HG02973 (cell line): ENCODE data around the gene WNK4.
"Not testable (repeated sequence)": the region's sequence is repeated elsewhere in the genome, so short reads cannot be mapped to it uniquely, and the experiment has no call there.

Experiments
- ATAC-seq: cut with Tn5 transposase; IDR thresholded peaks from one replicate; pipeline ENCODE4 v1.9.1; 2021; ENCODE audit warnings: moderate library complexity; ENCODE audit not compliant: unreplicated experiment

WNK4 gene

DNA sequence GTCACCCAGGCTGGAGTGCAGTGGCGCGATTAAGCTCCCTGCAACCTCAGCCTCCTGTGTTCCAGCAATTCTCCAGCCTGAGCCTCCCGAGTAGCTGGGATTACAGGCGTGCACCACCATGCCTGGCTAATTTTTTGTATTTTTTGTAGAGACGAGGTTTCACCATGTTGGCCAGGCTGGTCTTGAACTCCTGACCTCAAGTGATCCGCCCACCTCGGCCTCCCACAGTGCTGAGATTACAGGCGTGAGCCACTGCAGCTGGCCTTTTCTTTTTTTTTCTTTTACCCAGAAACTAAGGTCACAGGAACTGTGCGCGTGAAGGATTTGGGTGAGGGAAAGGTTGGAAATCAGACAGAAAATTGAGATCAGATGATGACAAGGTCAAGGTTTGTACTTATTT lies 10.4 kb upstream of the WNK4 start:
- ATAC-seq = not testable (repeated sequence)

DNA sequence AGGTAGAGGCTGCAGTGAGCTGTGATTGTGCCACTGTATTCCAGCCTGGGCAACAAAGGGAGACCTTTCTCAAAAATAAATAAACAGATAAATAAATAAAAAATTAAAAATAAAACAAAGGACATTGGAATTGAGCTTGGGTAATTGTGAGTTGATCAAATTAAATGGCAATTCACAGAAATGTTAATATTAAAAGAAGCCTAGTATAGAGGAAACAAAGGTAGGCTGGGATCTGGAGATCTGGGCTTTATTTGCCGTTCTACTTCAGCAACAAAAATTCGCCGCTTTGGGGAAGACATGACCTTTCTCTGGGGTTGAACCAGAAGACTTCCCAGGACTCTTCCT lies 7.5 kb upstream of the WNK4 start:
- no peak for ATAC-seq

DNA sequence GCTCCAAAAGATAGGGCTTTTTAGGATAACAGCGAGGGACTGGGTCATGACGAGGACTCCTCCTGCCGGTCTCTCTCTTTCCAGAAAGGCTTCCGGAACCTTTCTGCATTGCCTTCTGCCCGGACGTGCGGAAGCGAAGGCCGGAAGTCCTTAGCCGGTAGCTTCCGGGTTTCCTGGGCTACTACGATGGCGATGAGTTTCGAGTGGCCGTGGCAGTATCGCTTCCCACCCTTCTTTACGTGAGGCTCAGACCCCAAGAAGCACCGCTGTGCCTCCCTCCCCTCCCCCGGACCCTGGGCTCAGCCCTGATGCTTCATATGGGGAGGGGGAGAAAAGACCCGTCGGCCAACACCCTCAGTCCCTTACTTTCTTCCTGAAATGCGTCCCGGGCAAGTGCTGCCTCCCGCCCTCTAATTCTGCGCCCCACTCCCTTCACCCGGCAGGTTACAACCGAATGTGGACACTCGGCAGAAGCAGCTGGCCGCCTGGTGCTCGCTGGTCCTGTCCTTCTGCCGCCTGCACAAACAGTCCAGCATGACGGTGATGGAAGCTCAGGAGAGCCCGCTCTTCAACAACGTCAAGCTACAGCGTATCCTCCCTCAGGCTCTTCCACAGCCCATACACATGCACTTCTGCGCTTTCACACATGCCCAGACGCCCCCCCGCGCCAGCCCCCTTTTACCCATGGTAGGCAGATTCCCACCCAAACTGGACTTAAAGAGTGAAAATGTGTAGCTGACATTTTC lies 6.9 kb upstream of the WNK4 start, which contains the start of gene VPS25:
Gene VPS25, plus strand, starts transcription at position 160 of the 746 bp plus-strand sequence. Its CDS starts 27 bp downstream, at position 187.
- ATAC-seq = peak; percentile 71

DNA sequence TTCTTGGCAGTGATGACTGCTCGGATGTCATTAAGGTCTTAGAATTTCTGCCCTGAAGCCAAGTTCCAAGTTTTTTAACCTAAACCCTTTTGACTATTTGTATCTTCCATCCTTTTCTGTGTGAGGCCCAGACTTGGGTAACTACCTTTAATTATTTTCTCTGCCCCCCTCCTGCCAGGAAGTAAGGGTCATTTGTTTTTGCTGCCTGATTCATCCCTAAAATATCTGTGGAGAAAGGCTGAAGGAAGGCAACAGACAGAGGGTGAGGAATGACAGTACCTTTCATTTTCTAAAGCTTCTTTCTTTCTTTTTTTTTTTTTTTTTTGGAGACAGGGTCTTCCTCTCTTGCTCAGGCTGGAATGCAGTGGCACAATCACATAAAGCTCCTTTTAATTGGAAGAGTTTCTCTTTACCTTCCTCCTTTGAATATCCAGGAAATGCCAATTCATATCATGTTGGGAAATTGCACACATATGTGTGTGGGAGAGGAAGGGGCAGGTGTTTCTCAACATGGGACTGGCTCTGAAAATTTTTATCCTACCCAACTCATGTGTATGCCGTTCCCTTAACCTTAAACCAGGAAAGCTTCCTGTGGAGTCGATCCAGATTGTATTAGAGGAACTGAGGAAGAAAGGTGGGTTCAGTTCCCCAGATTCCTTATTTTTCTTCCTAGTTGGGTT lies 6.2 kb upstream of the WNK4 start:
- no peak for ATAC-seq

DNA sequence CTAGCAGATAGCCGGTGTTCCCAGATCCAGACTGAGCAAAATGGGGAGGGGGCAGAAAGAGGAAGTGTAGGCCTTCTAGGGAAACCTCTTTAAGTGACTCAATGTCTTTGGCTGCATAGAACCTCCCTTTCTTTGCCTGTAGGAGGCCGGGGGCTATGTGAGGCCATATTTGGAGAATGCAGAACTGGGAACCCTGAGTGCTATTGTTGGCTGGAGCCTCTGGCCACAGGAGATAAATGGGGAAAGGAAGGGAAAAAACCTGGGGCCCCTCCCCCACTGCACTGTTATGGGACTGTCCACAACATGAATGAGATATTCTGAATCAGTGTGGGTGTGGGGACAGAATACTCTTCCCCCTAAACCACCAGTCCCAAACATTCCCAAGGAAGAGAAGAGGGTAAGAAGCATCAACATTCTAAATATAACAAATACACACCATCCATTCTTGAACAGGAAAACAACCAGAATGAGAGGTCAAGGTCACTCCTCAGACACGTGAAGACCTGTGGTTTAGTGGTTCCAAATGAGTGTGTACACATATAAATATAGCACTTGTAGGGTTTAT lies 4.8 kb upstream of the WNK4 start:
- ATAC-seq = no peak

DNA sequence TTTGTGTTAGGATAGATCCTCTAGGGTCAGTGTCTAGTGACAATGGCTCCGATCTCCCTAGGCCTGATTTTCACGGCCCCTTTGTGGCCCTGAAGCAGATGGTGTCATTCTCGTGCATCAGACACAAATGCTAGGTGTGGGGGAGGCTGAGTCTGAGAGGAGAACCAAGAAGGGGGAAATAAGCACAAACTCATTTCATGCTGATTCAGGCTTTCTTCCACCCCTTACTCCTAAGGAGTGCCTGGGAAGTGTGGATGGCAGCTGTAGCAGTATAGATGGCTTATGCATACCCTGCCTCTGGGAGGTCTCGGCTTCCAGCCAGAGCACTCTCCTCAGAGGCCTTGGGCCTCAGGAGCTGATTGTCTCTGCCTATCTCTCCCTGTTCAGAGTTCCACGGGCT lies 1.8 kb upstream of the WNK4 start:
- ATAC-seq = no peak

DNA sequence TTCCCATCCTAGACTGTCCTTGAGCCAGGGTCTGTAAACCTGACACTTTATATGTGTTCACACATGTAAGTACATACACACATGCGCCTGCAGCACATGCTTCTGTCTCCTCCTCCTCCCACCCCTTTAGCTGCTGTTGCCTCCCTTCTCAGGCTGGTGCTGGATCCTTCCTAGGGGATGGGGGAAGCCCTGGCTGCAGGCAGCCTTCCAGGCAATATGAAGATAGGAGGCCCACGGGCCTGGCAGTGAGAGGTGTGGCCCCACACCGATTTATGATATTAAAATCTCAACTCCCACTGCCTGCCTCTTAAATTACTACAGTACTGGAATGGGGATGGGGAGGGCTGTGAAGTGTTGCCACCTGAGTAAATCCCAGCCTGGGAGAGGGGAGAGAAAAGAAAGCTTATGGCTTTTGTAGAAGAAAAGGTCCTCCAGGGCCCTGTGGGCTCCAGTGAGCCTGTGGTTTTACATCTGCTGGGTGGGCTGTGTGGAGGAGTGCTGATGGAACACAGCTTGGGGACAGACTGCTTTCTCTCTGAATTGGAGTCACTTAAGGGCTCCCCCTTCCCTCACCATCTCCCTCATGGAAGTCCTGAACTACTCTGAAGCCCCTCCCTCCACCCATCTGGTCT lies 990 bp upstream of the WNK4 start:
- ATAC-seq = no peak

DNA sequence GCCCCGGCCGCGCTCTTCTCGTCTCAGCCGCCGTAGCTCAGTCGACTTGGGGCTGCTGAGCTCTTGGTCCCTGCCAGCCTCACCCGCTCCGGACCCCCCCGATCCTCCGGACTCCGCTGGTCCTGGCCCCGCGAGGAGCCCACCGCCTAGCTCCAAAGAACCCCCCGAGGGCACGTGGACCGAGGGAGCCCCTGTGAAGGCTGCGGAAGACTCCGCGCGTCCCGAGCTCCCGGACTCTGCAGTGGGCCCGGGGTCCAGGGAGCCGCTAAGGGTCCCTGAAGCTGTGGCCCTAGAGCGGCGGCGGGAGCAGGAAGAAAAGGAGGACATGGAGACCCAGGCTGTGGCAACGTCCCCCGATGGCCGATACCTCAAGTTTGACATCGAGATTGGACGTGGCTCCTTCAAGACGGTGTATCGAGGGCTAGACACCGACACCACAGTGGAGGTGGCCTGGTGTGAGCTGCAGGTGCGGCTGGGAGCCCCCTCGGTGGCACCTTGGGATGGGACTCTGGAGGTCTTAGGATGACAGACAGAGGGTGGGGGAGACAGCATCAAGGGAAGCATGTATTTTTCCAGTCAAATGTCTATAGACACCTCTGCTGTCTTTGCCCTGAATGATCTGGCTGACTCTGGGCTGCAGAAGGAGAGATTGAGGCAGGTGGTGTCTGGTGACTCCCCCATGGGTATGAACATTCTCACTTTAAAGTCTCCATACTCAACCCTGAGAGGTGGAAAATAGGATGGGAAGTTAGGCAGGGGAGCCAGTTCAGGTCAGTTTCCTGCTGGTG lies 635 bp downstream of the WNK4 start:
- ATAC-seq = no peak

DNA sequence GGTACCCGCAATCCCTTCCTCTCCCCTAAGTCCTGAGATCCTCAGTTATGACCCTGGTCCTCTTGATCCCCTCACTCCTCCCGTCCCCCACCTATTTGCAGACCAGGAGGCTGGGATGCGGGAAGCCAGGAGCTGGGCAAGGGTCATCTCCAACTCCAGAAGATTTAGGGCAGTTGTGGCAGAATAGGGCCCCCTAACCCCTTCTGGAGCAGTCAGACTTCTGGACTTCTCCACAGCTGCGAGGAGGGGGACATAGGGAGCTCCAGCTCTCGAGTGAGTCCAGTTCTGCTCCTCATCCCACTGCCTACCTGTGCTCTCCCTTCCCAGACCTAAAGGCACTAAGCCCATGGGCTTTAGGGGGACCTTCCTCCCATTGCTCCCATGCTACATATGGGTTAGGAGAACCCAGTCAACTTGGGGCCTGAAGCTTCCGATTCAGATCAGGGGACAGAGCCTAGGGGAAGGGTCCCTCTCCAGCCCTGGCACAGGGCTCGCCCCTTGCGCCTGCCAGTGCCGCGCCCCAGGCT lies 1.3 kb downstream of the WNK4 start:
- ATAC-seq = no peak

DNA sequence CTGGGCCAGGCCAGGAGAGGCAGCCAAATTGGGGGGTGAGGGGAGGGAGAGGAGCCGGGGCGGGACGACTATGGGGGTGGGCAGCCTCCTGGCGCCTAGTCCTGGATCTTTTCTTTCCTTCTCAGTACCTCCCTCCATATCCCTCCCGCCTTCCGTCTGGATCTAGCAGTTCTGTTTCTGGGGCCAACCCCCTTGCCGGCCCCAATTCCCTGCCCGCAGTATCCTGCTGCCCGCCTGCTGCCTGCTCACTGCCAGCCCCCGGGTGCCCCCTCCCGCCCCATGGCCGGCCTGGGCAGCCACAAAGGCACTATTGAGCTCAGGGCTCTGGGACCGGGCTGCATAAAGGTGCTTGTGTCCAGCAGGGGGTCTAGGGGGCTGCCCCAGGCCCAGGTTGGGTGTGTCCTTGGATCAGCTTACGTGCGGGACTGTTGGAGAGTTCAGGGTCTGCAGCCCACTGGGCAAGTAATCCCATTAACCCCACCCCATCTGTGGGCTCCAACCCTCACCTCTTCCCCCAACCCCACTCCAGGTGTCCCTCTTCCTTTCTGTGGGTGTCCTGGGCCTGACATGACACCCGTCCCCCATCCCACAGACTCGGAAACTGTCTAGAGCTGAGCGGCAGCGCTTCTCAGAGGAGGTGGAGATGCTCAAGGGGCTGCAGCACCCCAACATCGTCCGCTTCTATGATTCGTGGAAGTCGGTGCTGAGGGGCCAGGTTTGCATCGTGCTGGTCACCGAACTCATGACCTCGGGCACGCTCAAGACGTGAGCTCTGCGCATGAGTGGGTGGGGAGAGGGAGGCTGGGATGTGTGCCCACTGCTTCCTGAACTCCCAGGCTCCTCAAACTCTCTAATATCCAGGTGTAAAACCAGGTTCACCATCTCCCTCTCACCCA lies 2.0 kb downstream of the WNK4 start:
- no peak for ATAC-seq

DNA sequence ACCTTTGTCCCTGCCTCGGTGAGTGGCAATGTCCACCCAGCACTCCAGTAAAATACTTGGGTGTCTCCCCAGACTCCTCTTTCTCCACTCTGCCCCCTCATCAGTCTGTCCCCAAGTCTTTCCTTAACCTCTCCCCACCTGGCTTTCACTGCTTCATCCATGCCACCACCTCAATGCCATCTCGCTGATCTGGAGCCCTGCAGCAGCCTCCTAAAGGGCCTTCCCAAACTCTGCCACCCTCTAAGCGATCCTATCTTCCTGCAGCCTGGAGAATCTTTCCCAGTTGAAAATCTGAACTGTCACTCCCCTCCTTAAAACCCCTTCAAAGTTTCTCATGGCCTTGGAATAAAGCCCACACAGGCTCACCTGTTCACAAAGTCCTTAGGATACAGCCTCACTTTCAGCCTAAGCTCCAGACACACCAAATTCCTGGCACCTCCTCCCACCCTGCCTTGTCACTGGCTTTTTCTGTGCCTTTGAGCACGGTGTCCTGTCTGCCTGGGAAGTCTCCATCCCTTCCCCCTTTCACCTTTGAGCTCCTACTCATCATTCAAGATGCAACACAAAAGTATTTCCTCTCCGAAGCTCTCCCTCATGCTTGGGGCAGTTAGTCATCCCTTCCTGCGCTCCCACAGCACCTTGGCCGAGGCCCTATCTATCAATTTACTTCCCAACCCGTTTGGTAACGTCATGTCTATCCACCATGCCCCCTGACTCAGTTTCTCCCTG lies 2.8 kb downstream of the WNK4 start:
- ATAC-seq = no peak

DNA sequence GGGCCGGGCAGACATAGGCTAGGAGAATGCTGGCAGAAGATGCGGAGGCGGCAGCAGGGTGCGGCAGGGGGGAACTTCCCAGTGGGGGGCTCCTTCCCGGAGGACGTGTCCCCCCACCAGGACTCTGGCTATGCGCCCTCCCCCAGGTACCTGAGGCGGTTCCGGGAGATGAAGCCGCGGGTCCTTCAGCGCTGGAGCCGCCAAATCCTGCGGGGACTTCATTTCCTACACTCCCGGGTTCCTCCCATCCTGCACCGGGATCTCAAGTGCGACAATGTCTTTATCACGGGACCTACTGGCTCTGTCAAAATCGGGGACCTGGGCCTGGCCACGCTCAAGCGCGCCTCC lies 3.4 kb downstream of the WNK4 start:
- ATAC-seq = no peak

DNA sequence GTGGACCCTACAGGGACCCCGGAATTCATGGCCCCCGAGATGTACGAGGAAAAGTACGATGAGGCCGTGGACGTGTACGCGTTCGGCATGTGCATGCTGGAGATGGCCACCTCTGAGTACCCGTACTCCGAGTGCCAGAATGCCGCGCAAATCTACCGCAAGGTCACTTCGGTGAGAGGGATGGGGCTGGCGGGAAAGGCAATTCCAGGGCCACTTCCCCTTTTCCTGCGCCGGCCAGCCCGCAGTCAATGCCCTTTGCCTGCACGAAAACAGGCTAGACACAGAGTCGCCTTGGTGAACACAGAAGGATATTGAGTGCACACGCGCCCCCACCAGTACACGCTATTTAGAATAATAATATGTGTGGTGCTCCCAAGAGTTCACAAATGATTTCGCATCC lies 4.0 kb downstream of the WNK4 start:
- no peak for ATAC-seq

DNA sequence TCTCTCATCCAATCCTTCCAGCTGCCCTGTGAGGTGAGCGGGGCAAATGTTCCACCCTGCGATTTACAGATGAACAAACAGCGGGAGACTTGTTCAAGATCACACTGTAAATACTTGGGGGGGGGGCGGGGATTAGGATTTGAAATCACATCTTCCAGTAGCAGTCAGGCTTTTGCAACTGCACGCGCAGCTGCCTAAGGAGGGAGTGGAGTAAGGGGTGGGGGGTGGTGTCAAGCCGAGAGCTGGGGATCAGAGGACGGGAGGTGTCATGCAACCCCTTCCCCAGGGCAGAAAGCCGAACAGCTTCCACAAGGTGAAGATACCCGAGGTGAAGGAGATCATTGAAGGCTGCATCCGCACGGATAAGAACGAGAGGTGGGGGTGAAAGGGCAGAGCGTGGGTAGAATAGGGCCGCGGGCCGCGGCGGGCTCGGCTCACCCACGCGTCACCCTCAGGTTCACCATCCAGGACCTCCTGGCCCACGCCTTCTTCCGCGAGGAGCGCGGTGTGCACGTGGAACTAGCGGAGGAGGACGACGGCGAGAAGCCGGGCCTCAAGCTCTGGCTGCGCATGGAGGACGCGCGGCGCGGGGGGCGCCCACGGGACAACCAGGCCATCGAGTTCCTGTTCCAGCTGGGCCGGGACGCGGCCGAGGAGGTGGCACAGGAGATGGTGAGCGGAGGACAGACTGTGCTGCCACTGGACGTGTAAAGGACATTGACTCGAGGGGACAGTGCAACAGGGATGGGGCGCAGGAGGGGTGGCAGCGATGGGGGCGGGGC lies 4.6 kb downstream of the WNK4 start:
- ATAC-seq = no peak

DNA sequence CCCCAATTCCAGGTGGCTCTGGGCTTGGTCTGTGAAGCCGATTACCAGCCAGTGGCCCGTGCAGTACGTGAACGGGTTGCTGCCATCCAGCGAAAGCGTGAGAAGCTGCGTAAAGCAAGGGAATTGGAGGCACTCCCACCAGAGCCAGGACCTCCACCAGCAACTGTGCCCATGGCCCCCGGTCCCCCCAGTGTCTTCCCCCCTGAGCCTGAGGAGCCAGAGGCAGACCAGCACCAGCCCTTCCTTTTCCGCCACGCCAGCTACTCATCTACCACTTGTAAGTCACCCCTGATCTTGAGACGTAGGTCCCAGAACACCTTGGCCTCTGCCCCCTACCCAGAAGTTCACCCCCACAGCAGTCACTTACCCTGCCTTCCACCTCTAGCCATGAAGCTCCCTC lies 6.9 kb downstream of the WNK4 start:
- ATAC-seq = no peak

DNA sequence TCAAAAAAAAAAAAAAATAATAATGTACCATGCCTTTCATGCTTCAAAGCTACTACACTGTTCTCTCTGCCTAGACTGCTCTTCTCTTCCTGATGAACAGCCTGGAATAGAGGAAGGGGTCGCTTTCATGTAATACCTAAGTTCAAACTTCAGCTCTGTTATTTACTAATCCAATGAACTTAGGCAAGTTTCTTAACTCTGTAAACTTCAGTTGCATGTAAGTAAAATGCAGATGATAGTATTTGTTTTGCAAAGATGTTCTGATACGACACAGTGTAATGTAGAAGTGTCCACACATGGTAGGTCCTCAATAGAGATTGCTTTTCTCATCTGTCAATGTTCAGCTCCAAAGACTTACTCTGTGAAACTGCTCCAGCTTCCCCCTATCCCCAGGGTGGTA lies 11.5 kb downstream of the WNK4 start:
- no peak for ATAC-seq

DNA sequence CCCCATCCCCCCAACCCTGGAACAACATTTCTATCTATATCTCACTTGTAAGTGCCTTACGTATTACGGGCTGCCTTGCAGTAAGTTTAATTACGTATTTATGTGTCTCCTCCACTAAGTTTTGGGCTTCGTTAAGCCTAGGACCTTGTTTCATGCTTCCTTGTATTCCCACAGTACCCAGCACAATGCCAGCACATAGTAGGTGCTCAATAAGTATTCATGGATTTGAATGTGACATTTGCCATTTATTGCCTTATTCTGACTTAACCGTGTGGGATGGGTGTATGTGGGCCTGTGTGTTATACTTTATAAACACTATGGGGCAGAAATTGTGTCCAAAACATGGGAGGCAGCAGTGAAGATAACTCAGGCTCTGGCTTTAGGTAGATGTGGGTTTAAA lies 12.1 kb downstream of the WNK4 start:
- no peak for ATAC-seq

DNA sequence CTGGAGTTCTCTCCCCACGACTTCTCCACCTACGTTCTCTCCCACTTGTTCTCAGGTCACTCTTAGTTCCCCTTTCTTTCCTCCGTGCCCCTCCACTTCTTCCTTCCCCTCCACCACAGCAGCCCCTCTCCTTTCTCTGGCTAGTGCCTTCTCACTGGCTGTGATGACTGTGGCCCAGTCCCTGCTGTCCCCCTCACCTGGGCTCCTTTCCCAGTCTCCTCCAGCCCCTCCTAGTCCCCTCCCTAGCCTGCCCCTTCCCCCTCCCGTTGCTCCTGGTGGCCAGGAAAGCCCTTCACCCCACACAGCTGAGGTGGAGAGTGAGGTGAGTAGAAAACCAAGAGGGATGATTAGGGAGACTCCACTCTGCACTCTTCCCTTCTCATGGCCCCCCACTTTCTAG lies 14.7 kb downstream of the WNK4 start:
- no peak for ATAC-seq

DNA sequence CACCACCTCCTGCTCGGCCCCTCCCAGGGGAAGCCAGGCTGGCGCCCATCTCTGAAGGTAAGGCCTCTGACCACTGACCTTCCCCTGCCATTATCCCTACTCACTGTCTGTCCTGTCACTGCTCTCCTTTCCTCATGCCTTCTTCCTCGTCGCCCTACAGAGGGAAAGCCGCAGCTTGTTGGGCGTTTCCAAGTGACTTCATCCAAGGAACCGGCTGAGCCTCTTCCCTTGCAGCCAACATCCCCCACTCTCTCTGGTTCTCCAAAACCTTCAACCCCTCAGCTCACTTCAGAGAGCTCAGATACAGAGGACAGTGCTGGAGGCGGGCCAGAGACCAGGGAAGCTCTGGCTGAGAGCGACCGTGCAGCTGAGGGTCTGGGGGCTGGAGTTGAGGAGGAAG lies 15.1 kb downstream of the WNK4 start:
- no peak for ATAC-seq
